K562 (cell line): Measurements from ENCODE around the gene GOLGA5. TPM values are rescaled to one million over a fixed set of nuclear protein-coding genes. Genes with fewer than 3 reads are reported as not detected.

Source experiments
- ATAC-seq: fragments of 200-7000 bp; cut with Tn5 transposase; 3 replicates; pipeline ENCODE4 v1.9.1; 2020; ENCODE audit warnings: moderate library complexity
- BruUV-seq: library from RNA; stranded (reverse); fragments of 400-500 nt; replicated peaks from 2 replicates; lab custom pipeline; 2021; lab: Mats Ljungman, UMichigan
- CTCF ChIA-PET: fragments of 300-600 bp; formaldehyde crosslinking; extraction: SDS; loops from one replicate; lab custom pipeline; 2021; ENCODE audit warnings: low intra/inter-chr PET ratio; lab: Yijun Ruan, JAX
- POLR2A ChIA-PET: fragments of 300-600, 350-650 bp; sonication (Branson Sonifier 250); formaldehyde crosslinking; extraction: SDS; loops from one replicate; lab custom pipeline; 2021; ENCODE audit warnings: antibody characterized with exemption, inconsistent platforms; lab: Yijun Ruan, JAX
- DNase-seq, 4 experiments: peaks; one replicate each; pipeline versions ENCODE4 v3.0.0 to v3.0.0-alpha.2; 2011 to 2018; ENCODE audit warnings: low spot score in 3 of 4, mixed read lengths in 3 of 4; ENCODE audit errors: extremely low read depth in 1 of 4
- FAIRE-seq: peaks from 2 replicates; lab custom pipeline; 2011; peaks lifted over from hg19 to GRCh38; lab: Jason Lieb, UNC
- H2AFZ ChIP-seq: 2 replicates; pipeline ENCODE4 v1.6.0; 2011; ENCODE audit warnings: low read depth, low read length, control low read depth, inconsistent platforms
- H3K27ac ChIP-seq: fragments of 200-600 bp; 3 replicates; pipeline ENCODE4 v1.8.0; 2011; ENCODE audit warnings: low read depth, mild to moderate bottlenecking, control low read depth, inconsistent platforms, low read length, moderate library complexity, mixed read lengths; ENCODE audit errors: extremely low read depth
- H3K27me3 ChIP-seq, 2 experiments: fragments of 300-600 bp in 1 of 2; 2 replicates in 1 of 2; 3 replicates in 1 of 2; pipeline versions ENCODE4 v1.6.0 to v1.8.0; 2011; ENCODE audit warnings: inconsistent platforms in 2 of 2, low read length in 2 of 2, mild to moderate bottlenecking in 1 of 2, mixed read lengths in 1 of 2, moderate library complexity in 1 of 2; ENCODE audit not compliant: control insufficient read depth in 2 of 2, insufficient read depth in 2 of 2
- H3K36me3 ChIP-seq: fragments of 300-600 bp; 3 replicates; pipeline ENCODE4 v1.8.0; 2011; ENCODE audit warnings: mild to moderate bottlenecking, low read length, inconsistent platforms; ENCODE audit not compliant: control insufficient read depth, insufficient read depth
- H3K4me1 ChIP-seq, 2 experiments: fragments of 200-600 bp in 1 of 2; replicated peaks in 1 of 2; 2 replicates in 1 of 2; 3 replicates in 1 of 2; pipeline versions ENCODE4 v1.5.1 to v1.8.0; 2011; ENCODE audit warnings: inconsistent platforms in 2 of 2, low read length in 2 of 2, mild to moderate bottlenecking in 1 of 2, mixed read lengths in 1 of 2, moderate library complexity in 1 of 2; ENCODE audit not compliant: control insufficient read depth in 2 of 2, insufficient read depth in 2 of 2
- H3K4me2 ChIP-seq: 2 replicates; pipeline ENCODE4 v1.6.1; 2011; ENCODE audit warnings: low read length, control low read depth, inconsistent platforms, mixed read lengths; ENCODE audit not compliant: insufficient read depth
- H3K4me3 ChIP-seq: fragments of 200-600 bp; sonication (generic), shearing (Covaris generic); 2 replicates; pipeline ENCODE4 v1.5.1; 2016; ENCODE audit warnings: control low read depth, inconsistent platforms
- H3K79me2 ChIP-seq: fragments of 200-600 bp; 3 replicates; pipeline ENCODE4 v1.8.0; 2011; ENCODE audit warnings: low read length, inconsistent platforms; ENCODE audit not compliant: control insufficient read depth, insufficient read depth
- H3K9ac ChIP-seq, 2 experiments: 2 replicates each; pipeline versions ENCODE4 v1.6.0 to v1.6.1; 2011; ENCODE audit warnings: low read depth in 2 of 2, low read length in 2 of 2, control low read depth in 1 of 2, inconsistent platforms in 1 of 2, mild to moderate bottlenecking in 1 of 2, mixed read lengths in 1 of 2; ENCODE audit not compliant: insufficient read depth in 1 of 2
- H3K9me1 ChIP-seq: one replicate; pipeline ENCODE4 v1.6.0; 2011; ENCODE audit warnings: inconsistent platforms, mild to moderate bottlenecking, low read length, moderate library complexity; ENCODE audit not compliant: control insufficient read depth, insufficient read depth
- H3K9me3 ChIP-seq: replicated peaks from 2 replicates; pipeline ENCODE4 v1.5.1; 2011; ENCODE audit warnings: low read depth, low read length, inconsistent platforms; ENCODE audit not compliant: control insufficient read depth, insufficient read depth
- H4K20me1 ChIP-seq: replicated peaks from 2 replicates; pipeline ENCODE4 v1.6.1; 2011; ENCODE audit warnings: low read length, inconsistent platforms, mixed read lengths; ENCODE audit not compliant: control insufficient read depth, insufficient read depth
- BRD4 ChIP-seq: fragments of 200-600 bp; sonication (generic); IDR thresholded peaks from 2 replicates; pipeline ENCODE4 v1.6.1; 2017; ENCODE audit warnings: inconsistent platforms
- CBFA2T2 ChIP-seq: fragments of 450-650 bp; conservative IDR thresholded peaks from 2 replicates; pipeline ENCODE4 v1.6.1; 2017; ENCODE audit warnings: mild to moderate bottlenecking
- CBX3 ChIP-seq, 2 experiments: IDR thresholded peaks; 1 replicate in 1 of 2; 2 replicates in 1 of 2; pipeline ENCODE4 v1.6.1; 2012; ENCODE audit warnings: inconsistent platforms in 2 of 2, low read length in 2 of 2, borderline replicate concordance in 1 of 2, control low read depth in 1 of 2
- CBX8 ChIP-seq: fragments of 200-600 bp; sonication (generic); IDR thresholded peaks from 2 replicates; pipeline ENCODE4 v1.6.1; 2012; ENCODE audit warnings: borderline replicate concordance, mixed run types, low read depth, mild to moderate bottlenecking, moderate library complexity, mixed read lengths, low read length, control low read depth, inconsistent platforms; ENCODE audit not compliant: poor library complexity, severe bottlenecking; ENCODE audit errors: extremely low read depth
- CC2D1A ChIP-seq: fragments of 450-650 bp; IDR thresholded peaks from 2 replicates; pipeline ENCODE4 v1.6.1; 2017; ENCODE audit warnings: mild to moderate bottlenecking
- CXXC5 ChIP-seq: fragments of 250-450 bp; sonication (Bioruptor Pico); IDR thresholded peaks from 2 replicates; pipeline ENCODE4 v1.8.0; 2022; ENCODE audit warnings: inconsistent platforms, mild to moderate bottlenecking, moderate library complexity
- DPF2 ChIP-seq: fragments of 450-650 bp; IDR thresholded peaks from 2 replicates; pipeline ENCODE4 v1.6.1; 2016
- GABPB1 ChIP-seq: sonication (generic); formaldehyde crosslinking; IDR thresholded peaks from 2 replicates; pipeline ENCODE4 v1.8.0; 2022; ENCODE audit warnings: mild to moderate bottlenecking, missing genetic modification reagents
- HMG20B ChIP-seq: fragments of 250-450 bp; sonication (Bioruptor Pico); IDR thresholded peaks from 2 replicates; pipeline ENCODE4 v1.5.0; 2021; ENCODE audit warnings: mild to moderate bottlenecking
- HOXB6 ChIP-seq: fragments of 250-450 bp; sonication (Bioruptor Pico); IDR thresholded peaks from 2 replicates; pipeline ENCODE4 v1.5.1; 2022; ENCODE audit warnings: mild to moderate bottlenecking, borderline replicate concordance
- KLF1 ChIP-seq: fragments of 450-650 bp; IDR thresholded peaks from 2 replicates; pipeline ENCODE4 v1.6.1; 2016; ENCODE audit warnings: missing genetic modification characterization, missing compliant biosample characterization
- MXI1 ChIP-seq: IDR thresholded peaks from 2 replicates; pipeline ENCODE4 v1.6.1; 2011; ENCODE audit warnings: low read depth, mild to moderate bottlenecking, improper control_type of control experiment, low read length
- OTX1 ChIP-seq: fragments of 450-650 bp; formaldehyde crosslinking; IDR thresholded peaks from 2 replicates; pipeline ENCODE4 v1.4.0; 2022; ENCODE audit warnings: mild to moderate bottlenecking
- PHF8 ChIP-seq: fragments of 200-600 bp; sonication (generic); IDR thresholded peaks from 2 replicates; pipeline ENCODE4 v1.6.1; 2012; ENCODE audit warnings: mixed run types, mild to moderate bottlenecking, inconsistent platforms, low read length, moderate library complexity, borderline replicate concordance
- ZNF589 ChIP-seq: fragments of 200-800 bp; sonication (Bioruptor generic); IDR thresholded peaks from 2 replicates; pipeline ENCODE4 v1.6.1; 2016; ENCODE audit warnings: low read depth, missing genetic modification characterization, missing compliant biosample characterization
- ZNF644 ChIP-seq: fragments of 200-800 bp; sonication (Bioruptor generic); IDR thresholded peaks from 2 replicates; pipeline ENCODE4 v1.6.1; 2016; ENCODE audit warnings: low read depth, missing genetic modification characterization, missing compliant biosample characterization
- WGBS: fragments of 100-300 bp; shearing (Covaris generic); methylation state at CpG from one replicate; pipeline ENCODE4 v1.1.6; 2016; ENCODE audit warnings: low coverage, mixed read lengths; ENCODE audit not compliant: insufficient coverage; ENCODE audit errors: missing lambda C conversion rate; 5-methylcytosine and 5-hydroxymethylcytosine counted together
- in situ Hi-C: fragments of 300-500 bp; cut with MboI; formaldehyde crosslinking; loops from 4 replicates; pipeline ENCODE4 v1.15.0; 2018; ENCODE audit warnings: inconsistent platforms, mixed read lengths
- intact Hi-C: fragments of 100-400 bp; cut with micrococcal nuclease; formaldehyde crosslinking; loops from 2 replicates; pipeline ENCODE4 v1.14.2; 2022
- polyA plus RNA-seq, 8 experiments: library from polyadenylated mRNA; depleted of rRNA in 4 of 8; stranded (reverse) in 5 of 8; unstranded in 3 of 8; fragments of >200 nt; fragmentation: Nextera tagmentation in 2 of 8; fragmentation: Illumina TruSeq in 1 of 8; extraction: Ambion mirVana in 2 of 8; extraction: Trizol in 1 of 8; gene quantifications; 2 replicates each; pipeline versions ENCODE4 v1.2.1 to v1.2.3, GENCODE V29; 2011 to 2014; ENCODE audit warnings: inconsistent platforms in 1 of 8, missing spikeins in 1 of 8
- total RNA-seq, 7 experiments: library from RNA; depleted of rRNA in 6 of 7; stranded (reverse); fragments of >200 nt in 6 of 7; fragmentation: Illumina TruSeq in 2 of 7; extraction: Trizol in 2 of 7; gene quantifications; 2 replicates each; pipeline versions ENCODE4 v1.2.1 to v1.2.3, GENCODE V29; 2011 to 2021; ENCODE audit warnings: low replicate concordance in 1 of 7
- TF ChIP-seq, protein P1 (sequence below): fragments of 450-650 bp; IDR thresholded peaks from one replicate; pipeline ENCODE4 v1.6.1; 2018; ENCODE audit warnings: mild to moderate bottlenecking, moderate library complexity; ENCODE audit not compliant: partially characterized antibody
- TF ChIP-seq, protein P2 (sequence below): sonication (generic); formaldehyde crosslinking; IDR thresholded peaks from 2 replicates; pipeline ENCODE4 v1.8.0; 2022; ENCODE audit warnings: missing genetic modification reagents, mild to moderate bottlenecking, moderate library complexity, borderline replicate concordance
- TF ChIP-seq, protein P3 (sequence below): sonication (generic); formaldehyde crosslinking; IDR thresholded peaks from 2 replicates; pipeline ENCODE4 v1.8.1; 2023; ENCODE audit warnings: mild to moderate bottlenecking, missing genetic modification reagents

Gene GOLGA5
- total and polyA plus RNA-seq, 9 of the 15 experiments (the other 6 are each of a cell fraction or from before 2014, with no cell fraction given): 5.7 to 19.6 (median 12.7) TPM

DNA sequence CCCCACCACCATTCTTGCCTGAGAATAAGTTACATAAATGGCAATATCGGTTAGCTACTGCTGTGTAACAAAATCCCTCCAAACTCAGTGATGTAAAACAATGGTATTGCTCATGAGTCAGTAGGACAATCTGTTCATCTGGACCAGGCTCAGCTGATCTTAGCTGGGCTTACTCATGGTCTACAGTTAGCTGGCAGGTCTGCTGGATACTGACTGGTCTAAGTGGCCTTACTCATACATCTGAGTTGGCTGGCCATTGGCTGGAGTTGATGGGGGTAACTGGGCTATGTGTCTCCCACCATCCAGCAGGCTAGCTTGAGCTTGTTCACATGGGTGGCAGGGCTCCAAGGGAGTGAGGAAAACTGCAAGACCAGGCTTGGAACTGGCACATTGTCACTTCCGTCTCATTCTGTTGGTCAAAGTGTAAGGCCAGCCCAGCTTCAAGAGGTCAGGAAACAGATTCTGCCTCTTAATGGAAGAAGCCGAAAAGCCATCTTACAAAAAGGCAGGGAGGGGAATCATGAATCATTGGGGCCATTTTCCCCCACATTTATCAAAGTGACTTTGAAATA, 72.2 kb downstream of the GOLGA5 start:
- no peak overlapping the region for H3K4me3 ChIP-seq
- H2AFZ ChIP-seq: no peak overlapping the region
- no peaks in the 10 kb centered on the region for H3K4me1 ChIP-seq
- no peaks in the 10 kb centered on the region for H4K20me1 ChIP-seq
- H3K27ac ChIP-seq: no peak overlapping the region
- no peaks in the 10 kb centered on the region for H3K9me3 ChIP-seq
- in situ Hi-C loops: no loop called here
- POLR2A ChIA-PET: no interaction called here
- TF ChIP-seq HOXB6 (no peak), KLF1 (tag) (no peak), CBFA2T2 (no peak), CBX8 (no peak), MXI1 (no peak), CC2D1A (no peak), HMG20B (CRISPR knock-in tag) (no peak), ZNF589 (CRISPR knock-in tag) (no peak), OTX1 (CRISPR knock-in tag) (no peak), CXXC5 (CRISPR knock-in tag) (no peak), DPF2 (no peak), PHF8 (no peak), CBX3 (IDR thresholded peaks at IDR 0.05; ENCODE audit: borderline replicate concordance in 1 of 2, low read length in 2 of 2) (no peak), BRD4 (no peak), ZNF644 (tag) (no peak), GABPB1 (CRISPR knock-in tag) (no peak)
- TF ChIP-seq, protein P1, sequence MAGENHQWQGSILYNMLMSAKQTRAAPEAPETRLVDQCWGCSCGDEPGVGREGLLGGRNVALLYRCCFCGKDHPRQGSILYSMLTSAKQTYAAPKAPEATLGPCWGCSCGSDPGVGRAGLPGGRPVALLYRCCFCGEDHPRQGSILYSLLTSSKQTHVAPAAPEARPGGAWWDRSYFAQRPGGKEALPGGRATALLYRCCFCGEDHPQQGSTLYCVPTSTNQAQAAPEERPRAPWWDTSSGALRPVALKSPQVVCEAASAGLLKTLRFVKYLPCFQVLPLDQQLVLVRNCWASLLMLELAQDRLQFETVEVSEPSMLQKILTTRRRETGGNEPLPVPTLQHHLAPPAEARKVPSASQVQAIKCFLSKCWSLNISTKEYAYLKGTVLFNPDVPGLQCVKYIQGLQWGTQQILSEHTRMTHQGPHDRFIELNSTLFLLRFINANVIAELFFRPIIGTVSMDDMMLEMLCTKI: no peak
- TF ChIP-seq, protein P2, sequence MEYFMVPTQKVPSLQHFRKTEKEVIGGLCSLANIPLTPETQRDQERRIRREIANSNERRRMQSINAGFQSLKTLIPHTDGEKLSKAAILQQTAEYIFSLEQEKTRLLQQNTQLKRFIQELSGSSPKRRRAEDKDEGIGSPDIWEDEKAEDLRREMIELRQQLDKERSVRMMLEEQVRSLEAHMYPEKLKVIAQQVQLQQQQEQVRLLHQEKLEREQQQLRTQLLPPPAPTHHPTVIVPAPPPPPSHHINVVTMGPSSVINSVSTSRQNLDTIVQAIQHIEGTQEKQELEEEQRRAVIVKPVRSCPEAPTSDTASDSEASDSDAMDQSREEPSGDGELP (CRISPR knock-in tag): no peak
- TF ChIP-seq, protein P3, sequence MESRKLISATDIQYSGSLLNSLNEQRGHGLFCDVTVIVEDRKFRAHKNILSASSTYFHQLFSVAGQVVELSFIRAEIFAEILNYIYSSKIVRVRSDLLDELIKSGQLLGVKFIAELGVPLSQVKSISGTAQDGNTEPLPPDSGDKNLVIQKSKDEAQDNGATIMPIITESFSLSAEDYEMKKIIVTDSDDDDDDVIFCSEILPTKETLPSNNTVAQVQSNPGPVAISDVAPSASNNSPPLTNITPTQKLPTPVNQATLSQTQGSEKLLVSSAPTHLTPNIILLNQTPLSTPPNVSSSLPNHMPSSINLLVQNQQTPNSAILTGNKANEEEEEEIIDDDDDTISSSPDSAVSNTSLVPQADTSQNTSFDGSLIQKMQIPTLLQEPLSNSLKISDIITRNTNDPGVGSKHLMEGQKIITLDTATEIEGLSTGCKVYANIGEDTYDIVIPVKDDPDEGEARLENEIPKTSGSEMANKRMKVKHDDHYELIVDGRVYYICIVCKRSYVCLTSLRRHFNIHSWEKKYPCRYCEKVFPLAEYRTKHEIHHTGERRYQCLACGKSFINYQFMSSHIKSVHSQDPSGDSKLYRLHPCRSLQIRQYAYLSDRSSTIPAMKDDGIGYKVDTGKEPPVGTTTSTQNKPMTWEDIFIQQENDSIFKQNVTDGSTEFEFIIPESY (CRISPR knock-in tag): no peak
- TF ChIP-seq, all 486 proteins: peak for 0
- FAIRE-seq (no peak), DNase-seq (no peak), ATAC-seq (no peak)
- Histone ChIP-seq H3K9me1 (no peaks in the 10 kb centered on the region), H3K27me3 (peaks cover 0 to 8% of the 10 kb centered on the region in 2 experiments; a peak in 2 of 5 replicates), H3K79me2 (no peaks in the 10 kb centered on the region), H3K36me3 (no peaks in the 10 kb centered on the region), H3K9ac (no peak overlapping the region), H3K4me2 (no peak overlapping the region)
- CTCF ChIA-PET: no interaction called here
- WGBS: 5% methylated on average over 3 of the region's 3 CpGs
- no TSS peak for BruUV-seq
- intact Hi-C loops: no loop called here
